ENCODE measurements around the gene DUSP3.
"Not testable (repeated sequence)": the region's sequence is repeated elsewhere in the genome, so short reads cannot be mapped to it uniquely, and the experiment has no call there.

DUSP3 gene

GRCh38 chr17:43800736-43801135, 22.0 kb upstream of the DUSP3 start:
- no peak for DNase-seq

- DNase-seq, result no peak
These were observed 20.3 kb upstream of the DUSP3 start for GRCh38 chr17:43799047-43799446.

GRCh38 chr17:43798024-43798423, 19.2 kb upstream of the DUSP3 start:
- DNase-seq, result not testable (repeated sequence)

GRCh38 chr17:43792668-43793067, 13.9 kb upstream of the DUSP3 start:
- DNase-seq, result not testable (repeated sequence)

- DNase-seq, result no peak
These were observed 12.8 kb upstream of the DUSP3 start for GRCh38 chr17:43791589-43791988.

GRCh38 chr17:43790311-43790940, 11.6 kb upstream of the DUSP3 start:
- DNase-seq, result no peak

- no peak for DNase-seq
These were observed 10.7 kb upstream of the DUSP3 start for GRCh38 chr17:43789482-43789881.

GRCh38 chr17:43788540-43788939, 9.8 kb upstream of the DUSP3 start:
- DNase-seq, result no peak

GRCh38 chr17:43787728-43788127, 9.0 kb upstream of the DUSP3 start:
- DNase-seq, result no peak

GRCh38 chr17:43784628-43785101, 5.9 kb upstream of the DUSP3 start:
- DNase-seq, result no peak

GRCh38 chr17:43784068-43784467, 5.3 kb upstream of the DUSP3 start:
- no peak for DNase-seq

GRCh38 chr17:43782913-43783680, 4.3 kb upstream of the DUSP3 start:
- DNase-seq, result no peak

GRCh38 chr17:43780135-43780534, 1.4 kb upstream of the DUSP3 start, which contains the start of gene CFAP97D1:
Gene CFAP97D1, plus strand, starts transcription at chr17:43780435. Its CDS starts 28 bp downstream, at chr17:43780463.
- no peak for DNase-seq

GRCh38 chr17:43779145-43780125, 658 bp upstream of the DUSP3 start:
- no peak for DNase-seq

- no peak for DNase-seq
These were observed 4.2 kb downstream of the DUSP3 start for GRCh38 chr17:43774304-43775250.

GRCh38 chr17:43772877-43773648, 5.7 kb downstream of the DUSP3 start:
- no peak for DNase-seq

GRCh38 chr17:43771463-43771862, 7.3 kb downstream of the DUSP3 start:
- DNase-seq, result no peak

- no peak for DNase-seq
These were observed 7.8 kb downstream of the DUSP3 start for GRCh38 chr17:43770957-43771356.

GRCh38 chr17:43769859-43770258, 8.9 kb downstream of the DUSP3 start:
- no peak for DNase-seq

GRCh38 chr17:43769426-43769825, 9.4 kb downstream of the DUSP3 start:
- no peak for DNase-seq

- no peak for DNase-seq
These were observed 9.8 kb downstream of the DUSP3 start for GRCh38 chr17:43768943-43769342.
